Stomach (tissue), 9 donors: ENCODE data around the gene ZBTB14. TPM values are rescaled to one million over a fixed set of nuclear protein-coding genes. Genes with fewer than 3 reads are reported as not detected.

ENCODE experiments used
- DNase-seq, 2 donors: peaks; one replicate each; pipeline versions ENCODE4 v3.0.0 to v3.0.0-alpha.2; 2013 to 2019
- H3K27ac ChIP-seq, 5 donors: fragments of 200-600 bp in 4 of 5; sonication (generic) in 4 of 5; one replicate each; pipeline ENCODE4 v1.5.1; 2013 to 2019; ENCODE audit warnings: mild to moderate bottlenecking in 1 of 5, moderate library complexity in 1 of 5
- H3K27me3 ChIP-seq, 3 donors: fragments of 200-600 bp; sonication (generic); one replicate each; pipeline ENCODE4 v1.5.1; 2017 to 2019; ENCODE audit warnings: mixed run types in 1 of 3
- H3K36me3 ChIP-seq, 4 donors: fragments of 200-600 bp; sonication (generic); 1 replicate in 3 of 4; 2 replicates in 1 of 4; pipeline ENCODE4 v1.5.1; 2016 to 2019
- H3K4me1 ChIP-seq, 4 donors: fragments of 200-600 bp; sonication (generic); one replicate each; pipeline ENCODE4 v1.5.1; 2016 to 2019
- H3K4me3 ChIP-seq, 4 donors: fragments of 200-600 bp; sonication (generic) in 3 of 4; one replicate each; pipeline ENCODE4 v1.5.1; 2016 to 2019; ENCODE audit warnings: mild to moderate bottlenecking in 1 of 4
- H3K9me3 ChIP-seq, 4 donors: fragments of 200-600 bp; sonication (generic); one replicate each; pipeline ENCODE4 v1.5.1; 2016 to 2019
- CTCF ChIP-seq, 7 experiments: fragments of 450-650 bp in 4 of 7; fragments of 200-600 bp in 3 of 7; sonication (generic) in 3 of 7; IDR thresholded peaks; one replicate each; pipeline ENCODE4 v1.5.1; 2016 to 2019; ENCODE audit warnings: antibody characterized with exemption in 7 of 7, control low read depth in 2 of 7, mild to moderate bottlenecking in 1 of 7
- EP300 ChIP-seq: sonication (generic); formaldehyde crosslinking; IDR thresholded peaks from one replicate; pipeline ENCODE4 v1.6.1; 2017; ENCODE audit warnings: antibody characterized with exemption
- POLR2A ChIP-seq, 4 donors: fragments of 450-650 bp; IDR thresholded peaks; one replicate each; pipeline ENCODE4 v1.6.1; 2016; ENCODE audit warnings: antibody characterized with exemption in 4 of 4, control low read depth in 2 of 4, mild to moderate bottlenecking in 1 of 4, moderate library complexity in 1 of 4
- POLR2AphosphoS5 ChIP-seq, 3 donors: sonication (generic); formaldehyde crosslinking; IDR thresholded peaks; one replicate each; pipeline ENCODE4 v1.6.1; 2016; ENCODE audit warnings: antibody characterized with exemption in 3 of 3
- WGBS, 5 donors: extraction: QIAGEN DNeasy Blood & Tissue Kit in 3 of 5; methylation state at CpG; one replicate each; pipeline versions ENCODE4 v1.1.5 to v1.1.7; 2013 to 2018; 5-methylcytosine and 5-hydroxymethylcytosine counted together
- intact Hi-C: fragments of 100-400 bp; cut with DNase I; formaldehyde crosslinking; loops from one replicate; pipeline ENCODE4 v1.15.1; 2023; ENCODE audit warnings: low total_unique reads
- polyA plus RNA-seq, 3 donors: library from polyadenylated mRNA; stranded (reverse); fragments of 200-250 nt; gene quantifications; one replicate each; pipeline ENCODE4 v1.2.3, GENCODE V29; 2013
- total RNA-seq, 5 donors: library from RNA; depleted of rRNA; stranded (reverse); fragments of >200 nt; gene quantifications; one replicate each; pipeline versions ENCODE4 v1.1.0 to v1.2.3, GENCODE V29; 2014 to 2016
- donor health status: healthy with polysubstance abuse.
- donor health status: Bipolar disorder and iron deficiency.
- donor health status: healthy.

ZBTB14 gene
- total and polyA plus RNA-seq, 8 donors = 3.8 to 14.9 (median 6.3) TPM

GRCh38 chr18:5288517-5288935 is 7.0 kb downstream of the ZBTB14 start:
- DNase-seq = no peak
- H3K36me3 ChIP-seq = peaks cover 17 to 31% (median 21%) of the 10 kb centered on the region in 4 donors
- no peaks in the 10 kb centered on the region for H3K9me3 ChIP-seq
- H3K27me3 ChIP-seq = no peaks in the 10 kb centered on the region
- WGBS, 5 donors = 50 to 69% (median 57%) methylated on average over 2 of the region's 2 CpGs
- no peak overlapping the region for H3K4me3 ChIP-seq
- peaks cover 0 to 7% (median 2%) of the 10 kb centered on the region in 4 donors for H3K4me1 ChIP-seq
- no peak overlapping the region for H3K27ac ChIP-seq
- TF ChIP-seq CTCF (IDR thresholded peaks at IDR 0.05) (no peak), POLR2AphosphoS5 (IDR thresholded peaks at IDR 0.05) (no peak)
- intact Hi-C loops = no loop called here

DNA sequence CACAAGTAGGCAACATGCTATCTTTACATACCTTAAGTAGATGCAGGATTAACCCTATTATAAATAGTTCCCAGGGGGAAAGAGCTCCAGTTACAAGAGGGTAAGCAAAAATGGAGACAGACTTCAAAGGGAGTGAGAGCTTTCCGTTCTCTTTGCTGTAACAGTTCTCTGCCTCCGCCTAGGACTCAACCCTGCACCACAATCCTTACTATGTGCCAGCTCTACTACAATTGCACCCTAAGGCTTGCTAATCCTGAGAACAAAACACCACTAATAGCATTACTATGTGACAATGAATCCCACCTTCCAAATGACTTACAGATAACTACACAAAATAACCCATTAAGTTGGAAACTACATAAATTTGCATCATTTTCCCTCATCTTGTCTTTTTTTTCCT is 7.7 kb downstream of the ZBTB14 start:
- no peak overlapping the region for H3K27ac ChIP-seq
- H3K4me1 ChIP-seq = peaks cover 0 to under 1% (median 0%) of the 10 kb centered on the region in 4 donors
- H3K4me3 ChIP-seq = no peak overlapping the region
- TF ChIP-seq EP300 = no peak
- no peak for TF ChIP-seq POLR2AphosphoS5 (IDR thresholded peaks at IDR 0.05)
- TF ChIP-seq CTCF (IDR thresholded peaks at IDR 0.05) = no peak
- no peak for TF ChIP-seq POLR2A (IDR thresholded peaks at IDR 0.05)
- no peaks in the 10 kb centered on the region for H3K27me3 ChIP-seq
- intact Hi-C loops = no loop called here
- H3K36me3 ChIP-seq = peaks cover 17 to 31% (median 21%) of the 10 kb centered on the region in 4 donors
- no peaks in the 10 kb centered on the region for H3K9me3 ChIP-seq
- no peak for DNase-seq
- 50 to 94% (median 69%) methylated on average over 2 of the region's 2 CpGs for WGBS, 5 donors

DNA sequence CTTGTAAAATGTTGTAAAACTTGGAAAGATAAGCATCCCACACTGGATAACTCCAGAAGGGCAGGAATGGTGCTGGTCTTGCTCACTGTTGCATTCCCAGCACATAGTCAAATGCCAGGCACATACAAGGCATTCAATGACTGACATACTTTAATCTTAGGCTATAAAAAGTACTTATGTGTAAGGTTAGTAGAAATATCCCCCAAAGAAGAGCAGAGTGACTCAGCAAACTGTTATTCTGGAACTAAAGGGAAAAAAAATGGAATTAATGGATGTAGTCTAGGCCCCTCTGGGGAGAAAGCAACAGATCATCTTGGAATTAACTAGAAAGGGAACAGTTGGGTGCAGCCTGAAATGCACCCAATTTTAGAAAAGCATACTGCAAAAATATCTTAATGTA is 9.0 kb downstream of the ZBTB14 start:
- no peak for TF ChIP-seq POLR2AphosphoS5 (IDR thresholded peaks at IDR 0.05)
- no peak for TF ChIP-seq POLR2A (IDR thresholded peaks at IDR 0.05)
- no peak for TF ChIP-seq CTCF (IDR thresholded peaks at IDR 0.05)
- TF ChIP-seq EP300 = no peak
- Histone ChIP-seq H3K4me1 (no peaks in the 10 kb centered on the region), H3K4me3 (no peak overlapping the region), H3K36me3 (peaks cover 11 to 18% (median 15%) of the 10 kb centered on the region in 4 donors), H3K27me3 (no peaks in the 10 kb centered on the region), H3K27ac (no peak overlapping the region), H3K9me3 (no peaks in the 10 kb centered on the region)
- no peak for DNase-seq
- intact Hi-C loops = no loop called here

DNA sequence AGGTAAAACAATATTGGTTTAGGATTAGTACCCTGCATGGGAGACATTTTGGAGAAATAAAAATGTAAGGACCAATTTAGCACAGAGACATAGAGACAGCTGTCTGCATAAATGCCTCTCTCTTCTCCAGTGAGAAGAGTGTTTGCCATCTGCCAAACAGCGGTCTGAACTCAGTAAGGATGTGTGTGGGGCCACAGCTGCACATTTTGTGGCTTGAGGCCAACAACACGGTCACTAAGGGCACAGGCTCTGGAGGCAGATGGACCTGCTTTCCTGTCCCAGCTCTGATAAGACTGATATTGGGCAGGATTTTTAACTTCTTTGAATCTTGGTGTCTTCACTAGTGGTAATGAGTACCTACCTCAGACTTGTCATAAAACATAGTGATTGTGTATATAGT is 10.2 kb downstream of the ZBTB14 start:
- DNase-seq = peak in 1 of 2 donors; percentile 18
- TF ChIP-seq EP300 (no peak), POLR2A (IDR thresholded peaks at IDR 0.05) (no peak), POLR2AphosphoS5 (IDR thresholded peaks at IDR 0.05) (no peak), CTCF (IDR thresholded peaks at IDR 0.05) (no peak)
- intact Hi-C loops = no loop called here
- no peak overlapping the region for H3K4me3 ChIP-seq
- no peak overlapping the region for H3K27ac ChIP-seq
- peaks cover 0 to 6% (median 3%) of the 10 kb centered on the region in 4 donors for H3K36me3 ChIP-seq
- no peaks in the 10 kb centered on the region for H3K4me1 ChIP-seq
- WGBS, 5 donors = 54 to 68% (median 59%) methylated on average over 2 of the region's 2 CpGs
- H3K9me3 ChIP-seq = no peaks in the 10 kb centered on the region
- no peaks in the 10 kb centered on the region for H3K27me3 ChIP-seq
